GM12891 (cell line): Measurements from ENCODE around the gene HOXC12.

Source experiments
- DNase-seq: peaks from one replicate; pipeline ENCODE4 v3.0.0; 2011; ENCODE audit warnings: low spot score; ENCODE audit not compliant: insufficient read length
- FAIRE-seq: peaks from 2 replicates; lab custom pipeline; 2011; peaks lifted over from hg19 to GRCh38; lab: Jason Lieb, UNC
- PAX5 ChIP-seq: IDR thresholded peaks from 2 replicates; pipeline ENCODE4 v1.6.1; 2011; ENCODE audit warnings: low read length, moderate library complexity, mild to moderate bottlenecking; ENCODE audit not compliant: insufficient read depth, severe bottlenecking
- POLR2A ChIP-seq: IDR thresholded peaks from 2 replicates; pipeline ENCODE4 v1.6.1; 2011; ENCODE audit warnings: low read depth, low read length, control low read depth
- POLR2AphosphoS5 ChIP-seq: IDR thresholded peaks from 2 replicates; pipeline ENCODE4 v1.6.1; 2011; ENCODE audit warnings: low read depth, low read length, control low read depth
- POU2F2 ChIP-seq: IDR thresholded peaks from 2 replicates; pipeline ENCODE4 v1.6.1; 2011; ENCODE audit warnings: low read depth, mild to moderate bottlenecking, control low read depth, low read length, moderate library complexity
- SPI1 ChIP-seq: IDR thresholded peaks from 2 replicates; pipeline ENCODE4 v1.6.1; 2011; ENCODE audit warnings: low read depth, low read length, control low read depth
- TAF1 ChIP-seq: IDR thresholded peaks from 2 replicates; pipeline ENCODE4 v1.6.1; 2011; ENCODE audit warnings: low read depth, low read length, control low read depth

Gene HOXC12

GRCh38 chr12:53990311-53991076, 35.8 kb downstream of the HOXC12 start:
- no peak for FAIRE-seq
- TF ChIP-seq PAX5, result no peak
- TF ChIP-seq TAF1, result no peak
- TF ChIP-seq POLR2A, result no peak
- no peak for TF ChIP-seq SPI1
- TF ChIP-seq POU2F2, result no peak
- no peak for TF ChIP-seq POLR2AphosphoS5
- no peak for DNase-seq

GRCh38 chr12:53991077-53991460, 36.4 kb downstream of the HOXC12 start:
- FAIRE-seq (no peak), DNase-seq (no peak)
- TF ChIP-seq SPI1 (no peak), PAX5 (no peak), POU2F2 (no peak), POLR2A (no peak), POLR2AphosphoS5 (no peak), TAF1 (no peak)

GRCh38 chr12:53992377-53992889, 37.7 kb downstream of the HOXC12 start:
- no peak for TF ChIP-seq POLR2A
- no peak for TF ChIP-seq TAF1
- no peak for TF ChIP-seq POLR2AphosphoS5
- TF ChIP-seq SPI1, result no peak
- TF ChIP-seq POU2F2, result no peak
- no peak for TF ChIP-seq PAX5
- DNase-seq (no peak), FAIRE-seq (no peak)

GRCh38 chr12:53993162-53994008, 38.7 kb downstream of the HOXC12 start:
- DNase-seq (no peak), FAIRE-seq (no peak)
- TF ChIP-seq SPI1 (no peak), PAX5 (no peak), POLR2AphosphoS5 (no peak), POU2F2 (no peak), TAF1 (no peak), POLR2A (no peak)

GRCh38 chr12:53994009-53994263, 39.2 kb downstream of the HOXC12 start:
- DNase-seq, result no peak
- no peak for FAIRE-seq
- no peak for TF ChIP-seq PAX5

- DNase-seq, result no peak
- TF ChIP-seq POU2F2 (no peak), PAX5 (no peak), SPI1 (no peak), TAF1 (no peak), POLR2A (no peak), POLR2AphosphoS5 (no peak)
Measured at GRCh38 chr12:53994264-53995001, 39.7 kb downstream of the HOXC12 start.

GRCh38 chr12:53995002-53995377, 40.3 kb downstream of the HOXC12 start:
- TF ChIP-seq POU2F2 (no peak), POLR2AphosphoS5 (no peak), PAX5 (no peak), SPI1 (no peak), TAF1 (no peak), POLR2A (no peak)
- DNase-seq (no peak), FAIRE-seq (no peak)

More at GRCh38 chr12:53994264-53995001, 39.7 kb downstream of the HOXC12 start:
- FAIRE-seq, result no peak

GRCh38 chr12:53995378-53996239, 40.9 kb downstream of the HOXC12 start:
- no peak for TF ChIP-seq POLR2A
- no peak for TF ChIP-seq POLR2AphosphoS5
- TF ChIP-seq SPI1, result no peak
- no peak for TF ChIP-seq PAX5
- no peak for DNase-seq
- FAIRE-seq, result no peak
